ENCODE measurements around the gene WDR44.

The WDR44 gene

GRCh38 chrX:118364261-118364660 is 18.4 kb downstream of the WDR44 start:
- H3K27me3 ChIP-seq (ENCODE audit: insufficient read depth, poor library complexity, severe bottlenecking) = no peaks in the 10 kb centered on the region
- no peak for DNase-seq (ENCODE audit: low read depth in 1 of 2, low spot score in 1 of 2)
- no peak overlapping the region for H3K4me3 ChIP-seq (replicated peaks; ENCODE audit: insufficient read depth, low read length)
- TF ChIP-seq CTCF (IDR thresholded peaks at IDR 0.05; ENCODE audit: insufficient read depth, low read length) = no peak
- TF ChIP-seq, protein P1, sequence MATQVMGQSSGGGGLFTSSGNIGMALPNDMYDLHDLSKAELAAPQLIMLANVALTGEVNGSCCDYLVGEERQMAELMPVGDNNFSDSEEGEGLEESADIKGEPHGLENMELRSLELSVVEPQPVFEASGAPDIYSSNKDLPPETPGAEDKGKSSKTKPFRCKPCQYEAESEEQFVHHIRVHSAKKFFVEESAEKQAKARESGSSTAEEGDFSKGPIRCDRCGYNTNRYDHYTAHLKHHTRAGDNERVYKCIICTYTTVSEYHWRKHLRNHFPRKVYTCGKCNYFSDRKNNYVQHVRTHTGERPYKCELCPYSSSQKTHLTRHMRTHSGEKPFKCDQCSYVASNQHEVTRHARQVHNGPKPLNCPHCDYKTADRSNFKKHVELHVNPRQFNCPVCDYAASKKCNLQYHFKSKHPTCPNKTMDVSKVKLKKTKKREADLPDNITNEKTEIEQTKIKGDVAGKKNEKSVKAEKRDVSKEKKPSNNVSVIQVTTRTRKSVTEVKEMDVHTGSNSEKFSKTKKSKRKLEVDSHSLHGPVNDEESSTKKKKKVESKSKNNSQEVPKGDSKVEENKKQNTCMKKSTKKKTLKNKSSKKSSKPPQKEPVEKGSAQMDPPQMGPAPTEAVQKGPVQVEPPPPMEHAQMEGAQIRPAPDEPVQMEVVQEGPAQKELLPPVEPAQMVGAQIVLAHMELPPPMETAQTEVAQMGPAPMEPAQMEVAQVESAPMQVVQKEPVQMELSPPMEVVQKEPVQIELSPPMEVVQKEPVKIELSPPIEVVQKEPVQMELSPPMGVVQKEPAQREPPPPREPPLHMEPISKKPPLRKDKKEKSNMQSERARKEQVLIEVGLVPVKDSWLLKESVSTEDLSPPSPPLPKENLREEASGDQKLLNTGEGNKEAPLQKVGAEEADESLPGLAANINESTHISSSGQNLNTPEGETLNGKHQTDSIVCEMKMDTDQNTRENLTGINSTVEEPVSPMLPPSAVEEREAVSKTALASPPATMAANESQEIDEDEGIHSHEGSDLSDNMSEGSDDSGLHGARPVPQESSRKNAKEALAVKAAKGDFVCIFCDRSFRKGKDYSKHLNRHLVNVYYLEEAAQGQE (IDR thresholded peaks at IDR 0.05; ENCODE audit: insufficient replicate concordance, low read depth) = no peak
- TF ChIP-seq GABPA (IDR thresholded peaks at IDR 0.05; ENCODE audit: low read depth) = no peak
- no peak for TF ChIP-seq SPI1 (IDR thresholded peaks at IDR 0.05; ENCODE audit: borderline replicate concordance, low read depth)
- no peak for TF ChIP-seq POLR2AphosphoS5 (IDR thresholded peaks at IDR 0.05; ENCODE audit: low read depth)
- no peak overlapping the region for H3K27ac ChIP-seq (replicated peaks)

GRCh38 chrX:118367338-118367737 is 21.4 kb downstream of the WDR44 start:
- DNase-seq (ENCODE audit: low read depth in 1 of 2, low spot score in 1 of 2) = no peak
- TF ChIP-seq POLR2AphosphoS5 (IDR thresholded peaks at IDR 0.05; ENCODE audit: low read depth) (no peak), GABPA (IDR thresholded peaks at IDR 0.05; ENCODE audit: low read depth) (no peak), SPI1 (IDR thresholded peaks at IDR 0.05; ENCODE audit: borderline replicate concordance, low read depth) (no peak), CTCF (IDR thresholded peaks at IDR 0.05; ENCODE audit: insufficient read depth, low read length) (no peak)
- TF ChIP-seq, protein P1 (IDR thresholded peaks at IDR 0.05; ENCODE audit: insufficient replicate concordance, low read depth) = no peak
- no peak overlapping the region for H3K4me3 ChIP-seq (replicated peaks; ENCODE audit: insufficient read depth, low read length)
- H3K27me3 ChIP-seq (ENCODE audit: insufficient read depth, poor library complexity, severe bottlenecking) = no peaks in the 10 kb centered on the region
- no peak overlapping the region for H3K27ac ChIP-seq (replicated peaks)

GRCh38 chrX:118368398-118368797 is 22.5 kb downstream of the WDR44 start:
- no peaks in the 10 kb centered on the region for H3K27me3 ChIP-seq (ENCODE audit: insufficient read depth, poor library complexity, severe bottlenecking)

More at GRCh38 chrX:118368398-118368797, 22.5 kb downstream of the WDR44 start:
- no peak for DNase-seq (ENCODE audit: low read depth in 1 of 2, low spot score in 1 of 2)
- no peak for TF ChIP-seq GABPA (IDR thresholded peaks at IDR 0.05; ENCODE audit: low read depth)
- TF ChIP-seq POLR2AphosphoS5 (IDR thresholded peaks at IDR 0.05; ENCODE audit: low read depth) = no peak
- TF ChIP-seq SPI1 (IDR thresholded peaks at IDR 0.05; ENCODE audit: borderline replicate concordance, low read depth) = no peak
- TF ChIP-seq CTCF (IDR thresholded peaks at IDR 0.05; ENCODE audit: insufficient read depth, low read length) = no peak
- TF ChIP-seq, protein P1 (IDR thresholded peaks at IDR 0.05; ENCODE audit: insufficient replicate concordance, low read depth) = no peak
- Histone ChIP-seq H3K4me3 (replicated peaks; ENCODE audit: insufficient read depth, low read length) (no peak overlapping the region), H3K27ac (replicated peaks) (no peak overlapping the region)
